IMR-90 (cell line): Measurements from ENCODE around the gene TERF2IP. TPM values are rescaled to one million over a fixed set of nuclear protein-coding genes. Genes with fewer than 3 reads are reported as not detected.

ENCODE experiments used
- ATAC-seq: fragments of 200-7000 bp; cut with Tn5 transposase; 2 replicates; pipeline ENCODE4 v1.9.1; 2020; ENCODE audit warnings: low read depth, mild to moderate bottlenecking, moderate library complexity
- BruUV-seq: library from RNA; stranded (reverse); fragments of 400-500 nt; replicated peaks from 2 replicates; lab custom pipeline; 2021; lab: Mats Ljungman, UMichigan
- CTCF ChIA-PET: fragments of 300-600 bp; formaldehyde crosslinking; extraction: SDS; loops from one replicate; lab custom pipeline; 2021; ENCODE audit warnings: antibody characterized with exemption; lab: Yijun Ruan, JAX
- POLR2A ChIA-PET: fragments of 300-600 bp; sonication (Branson Sonifier 250); formaldehyde crosslinking; loops from one replicate; lab custom pipeline; 2022; ENCODE audit warnings: antibody characterized with exemption; ENCODE audit not compliant: unreplicated experiment; lab: Charles Lee
- DNase-seq: peaks from one replicate; pipeline ENCODE4 v3.0.0; 2013
- H2AFZ ChIP-seq: replicated peaks from 2 replicates; pipeline ENCODE3; 2013; ENCODE audit warnings: low read length, mild to moderate bottlenecking; ENCODE audit not compliant: poor library complexity
- H2AK5ac ChIP-seq: 2 replicates; pipeline ENCODE4 v1.6.1; 2013; ENCODE audit warnings: low read depth, low read length, inconsistent platforms
- H2AK9ac ChIP-seq: replicated peaks from 2 replicates; pipeline ENCODE3; 2013; ENCODE audit warnings: mild to moderate bottlenecking, low read depth, low read length, moderate library complexity; ENCODE audit not compliant: poor library complexity
- H2BK120ac ChIP-seq: 2 replicates; pipeline ENCODE4 v1.6.1; 2013; ENCODE audit warnings: low read depth, low read length, inconsistent platforms
- H2BK15ac ChIP-seq: 3 replicates; pipeline ENCODE4 v1.6.1; 2013; ENCODE audit warnings: low read depth, low read length, inconsistent platforms
- H2BK20ac ChIP-seq: 2 replicates; pipeline ENCODE4 v1.6.1; 2013; ENCODE audit warnings: low read depth, mild to moderate bottlenecking, inconsistent platforms, low read length, moderate library complexity
- H2BK5ac ChIP-seq: 2 replicates; pipeline ENCODE4 v1.6.1; 2013; ENCODE audit warnings: mild to moderate bottlenecking, low read depth, low read length, inconsistent platforms; ENCODE audit not compliant: poor library complexity, severe bottlenecking
- H3K14ac ChIP-seq: replicated peaks from 2 replicates; pipeline ENCODE4 v1.6.1; 2013; ENCODE audit warnings: low read depth, low read length, inconsistent platforms
- H3K18ac ChIP-seq: 2 replicates; pipeline ENCODE4 v1.6.1; 2013; ENCODE audit warnings: low read depth, low read length, control low read depth
- H3K23ac ChIP-seq: 2 replicates; pipeline ENCODE4 v1.6.1; 2013; ENCODE audit warnings: low read depth, low read length, inconsistent platforms
- H3K27ac ChIP-seq: 2 replicates; pipeline ENCODE4 v1.5.1; 2013; ENCODE audit warnings: mild to moderate bottlenecking, control low read depth, low read length; ENCODE audit not compliant: insufficient read depth
- H3K27me3 ChIP-seq: 2 replicates; pipeline ENCODE4 v1.6.1; 2013; ENCODE audit warnings: low read length; ENCODE audit not compliant: control insufficient read depth, insufficient read depth
- H3K36me3 ChIP-seq: 2 replicates; pipeline ENCODE4 v1.6.1; 2013; ENCODE audit warnings: low read length, mixed read lengths; ENCODE audit not compliant: control insufficient read depth, insufficient read depth
- H3K4ac ChIP-seq: 2 replicates; pipeline ENCODE4 v1.6.1; 2013; ENCODE audit warnings: low read depth, low read length, inconsistent platforms
- H3K4me1 ChIP-seq: 2 replicates; pipeline ENCODE4 v1.6.1; 2013; ENCODE audit warnings: low read length, mixed read lengths; ENCODE audit not compliant: control insufficient read depth, insufficient read depth
- H3K4me2 ChIP-seq: 2 replicates; pipeline ENCODE4 v1.6.1; 2013; ENCODE audit warnings: low read depth, mild to moderate bottlenecking, control low read depth, low read length, moderate library complexity
- H3K4me3 ChIP-seq: 2 replicates; pipeline ENCODE4 v1.5.1; 2013; ENCODE audit warnings: low read depth, mild to moderate bottlenecking, control low read depth, low read length, moderate library complexity; ENCODE audit not compliant: insufficient read depth
- H3K56ac ChIP-seq: 2 replicates; pipeline ENCODE4 v1.6.1; 2013; ENCODE audit warnings: low read length, inconsistent platforms; ENCODE audit not compliant: insufficient read depth; ENCODE audit errors: extremely low read depth
- H3K79me1 ChIP-seq, 2 experiments: 2 replicates each; pipeline ENCODE4 v1.6.1; 2013; ENCODE audit warnings: low read length in 2 of 2, inconsistent platforms in 1 of 2, low read depth in 1 of 2
- H3K9ac ChIP-seq: 2 replicates; pipeline ENCODE4 v1.6.1; 2013; ENCODE audit warnings: low read depth, low read length, control low read depth
- H3K9me1 ChIP-seq: 2 replicates; pipeline ENCODE4 v1.6.1; 2013; ENCODE audit warnings: low read length, inconsistent platforms; ENCODE audit not compliant: insufficient read depth
- H3K9me3 ChIP-seq: 2 replicates; pipeline ENCODE4 v1.6.1; 2013; ENCODE audit warnings: low read length; ENCODE audit not compliant: control insufficient read depth, insufficient read depth
- H4K20me1 ChIP-seq: 2 replicates; pipeline ENCODE4 v1.6.1; 2013; ENCODE audit warnings: low read length, inconsistent platforms; ENCODE audit not compliant: insufficient read depth
- H4K5ac ChIP-seq: 2 replicates; pipeline ENCODE4 v1.6.1; 2013; ENCODE audit warnings: mild to moderate bottlenecking, low read depth, low read length, control low read depth
- H4K8ac ChIP-seq, 2 experiments: 2 replicates each; pipeline ENCODE4 v1.6.1; 2013; ENCODE audit warnings: low read depth in 2 of 2, low read length in 2 of 2, control low read depth in 1 of 2, inconsistent platforms in 1 of 2
- H4K91ac ChIP-seq: 2 replicates; pipeline ENCODE4 v1.6.1; 2013; ENCODE audit warnings: low read depth, low read length, inconsistent platforms; ENCODE audit not compliant: insufficient read depth
- NFE2L2 ChIP-seq: fragments of 150-350 bp; IDR thresholded peaks from 2 replicates; pipeline ENCODE4 v1.6.1; 2016; ENCODE audit warnings: low read depth, mild to moderate bottlenecking, low read length
- SMC3 ChIP-seq: fragments of 150-350 bp; IDR thresholded peaks from 2 replicates; pipeline ENCODE4 v1.6.1; 2016; ENCODE audit warnings: low read depth, mild to moderate bottlenecking, antibody characterized with exemption, low read length, moderate library complexity
- USF2 ChIP-seq: fragments of 150-350 bp; IDR thresholded peaks from 2 replicates; pipeline ENCODE4 v1.6.1; 2017; ENCODE audit warnings: mild to moderate bottlenecking, antibody characterized with exemption, low read length, low read depth
- WGBS, 2 experiments: methylation state at CpG; one replicate each; pipeline versions ENCODE4 v1.1.5 to v1.1.7; 2013; ENCODE audit warnings: missing lambda C conversion rate in 2 of 2; ENCODE audit not compliant: insufficient read length in 1 of 2; ENCODE audit errors: extremely low coverage in 2 of 2; 5-methylcytosine and 5-hydroxymethylcytosine counted together
- dilution Hi-C: fragments of 300-500 bp; cut with HindIII; formaldehyde crosslinking; loops from one replicate; pipeline ENCODE4 v1.14.3; 2018; ENCODE audit warnings: low sequenced_read_pairs; ENCODE audit not compliant: unreplicated experiment
- in situ Hi-C: fragments of 300-500 bp; cut with MboI; formaldehyde crosslinking; loops from 3 replicates; pipeline ENCODE4 v1.14.3; 2019; ENCODE audit warnings: low sequenced_read_pairs, inconsistent platforms, mixed read lengths
- intact Hi-C: fragments of 100-400 bp; cut with micrococcal nuclease; formaldehyde crosslinking; loops from 2 replicates; pipeline ENCODE4 v1.10.0; 2022
- polyA plus RNA-seq, 3 experiments: library from polyadenylated mRNA; depleted of rRNA; stranded (reverse); fragments of >200 nt; gene quantifications; 2 replicates each; pipeline ENCODE4 v1.2.3, GENCODE V29; 2012; ENCODE audit warnings: low replicate concordance in 1 of 3
- total RNA-seq: library from RNA; depleted of rRNA; stranded (reverse); fragments of >200 nt; gene quantifications from 2 replicates; pipeline ENCODE4 v1.2.3, GENCODE V29; 2012
- TF ChIP-seq, protein P1 (sequence below): fragments of 150-350 bp; IDR thresholded peaks from 2 replicates; pipeline ENCODE4 v1.6.1; 2016; ENCODE audit warnings: low read depth, mild to moderate bottlenecking, low read length, moderate library complexity, borderline replicate concordance

TERF2IP gene
- total and polyA plus RNA-seq, 2 of the 4 experiments (the other 2 are of a cell fraction), result 15.4 to 32.5 TPM

- Histone ChIP-seq H2BK20ac (no peak overlapping the region), H3K27ac (no peak overlapping the region), H3K56ac (no peak overlapping the region), H3K79me1 (no peaks in the 10 kb centered on the region), H3K36me3 (no peaks in the 10 kb centered on the region), H4K91ac (no peak overlapping the region), H2AK5ac (no peak overlapping the region), H3K23ac (no peak overlapping the region), H4K20me1 (no peaks in the 10 kb centered on the region), H3K9me1 (no peaks in the 10 kb centered on the region), H2BK120ac (no peak overlapping the region), H3K4me1 (no peaks in the 10 kb centered on the region), H3K27me3 (no peaks in the 10 kb centered on the region), H3K14ac (no peak overlapping the region), H2BK15ac (no peak overlapping the region), H2AK9ac (no peak overlapping the region), H4K8ac (no peak overlapping the region), H3K4ac (no peak overlapping the region), H3K4me3 (no peak overlapping the region), H3K9me3 (peaks cover 4% of the 10 kb centered on the region; the same call in 1 of the 2 replicates), H3K18ac (no peak overlapping the region), H2BK5ac (no peak overlapping the region), H3K9ac (no peak overlapping the region), H2AFZ (no peak overlapping the region), H4K5ac (no peak overlapping the region), H3K4me2 (no peak overlapping the region)
- ATAC-seq, result no peak
- DNase-seq, result no peak
- WGBS, 2 experiments, result 64% methylated on average over 4 of the region's 14 CpGs; no CpG with 5 or more reads in 1 of the 2 experiments
- ChIA-PET POLR2A (no interaction called here), CTCF (no interaction called here)
- TF ChIP-seq, protein P1, sequence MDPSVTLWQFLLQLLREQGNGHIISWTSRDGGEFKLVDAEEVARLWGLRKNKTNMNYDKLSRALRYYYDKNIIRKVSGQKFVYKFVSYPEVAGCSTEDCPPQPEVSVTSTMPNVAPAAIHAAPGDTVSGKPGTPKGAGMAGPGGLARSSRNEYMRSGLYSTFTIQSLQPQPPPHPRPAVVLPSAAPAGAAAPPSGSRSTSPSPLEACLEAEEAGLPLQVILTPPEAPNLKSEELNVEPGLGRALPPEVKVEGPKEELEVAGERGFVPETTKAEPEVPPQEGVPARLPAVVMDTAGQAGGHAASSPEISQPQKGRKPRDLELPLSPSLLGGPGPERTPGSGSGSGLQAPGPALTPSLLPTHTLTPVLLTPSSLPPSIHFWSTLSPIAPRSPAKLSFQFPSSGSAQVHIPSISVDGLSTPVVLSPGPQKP, result no peak
- TF ChIP-seq NFE2L2 (no peak), USF2 (no peak), SMC3 (no peak)
- in situ Hi-C loops (no loop called here), intact Hi-C loops (no loop called here), dilution Hi-C loops (no loop called here)
- no TSS peak for BruUV-seq
Measured at GRCh38 chr16:75682308-75682707, 34.7 kb downstream of the TERF2IP start.
